EH (cell line): ENCODE measurements around the gene CLINT1.

Source experiments
- DNase-seq: peaks from one replicate; pipeline ENCODE4 v3.0.0-alpha.2; 2015; ENCODE audit warnings: low read depth

Gene CLINT1

GRCh38 chr5:157758706-157759105 lies 100.2 kb downstream of the CLINT1 start:
- DNase-seq, result no peak

- no peak for DNase-seq
Measured at GRCh38 chr5:157756122-157756521, 102.8 kb downstream of the CLINT1 start.

GRCh38 chr5:157750320-157750719 lies 108.6 kb downstream of the CLINT1 start:
- peak; percentile 62 for DNase-seq

GRCh38 chr5:157749462-157749799 lies 109.5 kb downstream of the CLINT1 start:
- no peak for DNase-seq

GRCh38 chr5:157748760-157749461 lies 110.0 kb downstream of the CLINT1 start:
- peak; percentile 86 for DNase-seq

- DNase-seq, result peak; percentile 44
Measured at GRCh38 chr5:157747766-157748700, 110.9 kb downstream of the CLINT1 start.

- no peak for DNase-seq
Measured at GRCh38 chr5:157747173-157747740, 111.7 kb downstream of the CLINT1 start.

GRCh38 chr5:157745041-157745456 lies 113.9 kb downstream of the CLINT1 start:
- peak; percentile 5 for DNase-seq

GRCh38 chr5:157744051-157745011 lies 114.6 kb downstream of the CLINT1 start:
- peak; percentile 33 for DNase-seq

- DNase-seq, result peak; percentile 82
Measured at GRCh38 chr5:157743163-157744050, 115.5 kb downstream of the CLINT1 start, which contains the start of gene LSM11. Gene LSM11, plus strand, starts transcription at chr5:157743712. Its CDS starts 39 bp downstream, at chr5:157743751.

GRCh38 chr5:157741131-157741530 lies 117.8 kb downstream of the CLINT1 start:
- DNase-seq, result no peak

GRCh38 chr5:157740229-157740610 lies 118.7 kb downstream of the CLINT1 start:
- DNase-seq, result peak; percentile 30

GRCh38 chr5:157739388-157740228 lies 119.3 kb downstream of the CLINT1 start:
- DNase-seq, result no peak

GRCh38 chr5:157735991-157736390 lies 123.0 kb downstream of the CLINT1 start:
- DNase-seq, result no peak
